Stimulated activated naive B cell treated with anti-CD40 and anti-IgM and Interleukin-4, amounts not matched to agents 10 μg/mL and 1 μg/mL and 100 μg/mL, for 72 hours (primary cell): ENCODE measurements around the gene LHPP.
"Not testable (repeated sequence)": the region's sequence is repeated elsewhere in the genome, so short reads cannot be mapped to it uniquely, and the experiment has no call there.

Experiments used
- ATAC-seq, 2 donors: fragments of 150-1000 bp; cut with Tn5 transposase; replicated peaks; 2 replicates each; pipeline ENCODE4 v1.10.0; 2021; ENCODE audit warnings: moderate library complexity in 1 of 2
- DNase-seq: peaks from one replicate; pipeline ENCODE4 v3.0.0; 2021
- H3K27ac Mint-ChIP-seq: one replicate; pipeline ENCODE4 v1.8.0; 2022; ENCODE audit warnings: mild to moderate bottlenecking, mixed read lengths
- H3K27me3 Mint-ChIP-seq, 2 donors: one replicate each; pipeline ENCODE4 v1.8.0; 2022; ENCODE audit warnings: mixed read lengths in 2 of 2
- H3K36me3 Mint-ChIP-seq, 2 donors: one replicate each; pipeline ENCODE4 v1.8.0; 2022; ENCODE audit warnings: mixed read lengths in 2 of 2, mild to moderate bottlenecking in 1 of 2
- H3K4me1 Mint-ChIP-seq, 2 donors: one replicate each; pipeline ENCODE4 v1.8.0; 2022; ENCODE audit warnings: mixed read lengths in 2 of 2, mild to moderate bottlenecking in 1 of 2
- H3K4me3 Mint-ChIP-seq, 2 donors: one replicate each; pipeline ENCODE4 v1.8.0; 2022; ENCODE audit warnings: mild to moderate bottlenecking in 2 of 2, mixed read lengths in 2 of 2, moderate library complexity in 1 of 2
- H3K9me3 Mint-ChIP-seq, 2 donors: one replicate each; pipeline ENCODE4 v1.8.0; 2022; ENCODE audit warnings: mixed read lengths in 2 of 2, mild to moderate bottlenecking in 1 of 2

The LHPP gene

DNA sequence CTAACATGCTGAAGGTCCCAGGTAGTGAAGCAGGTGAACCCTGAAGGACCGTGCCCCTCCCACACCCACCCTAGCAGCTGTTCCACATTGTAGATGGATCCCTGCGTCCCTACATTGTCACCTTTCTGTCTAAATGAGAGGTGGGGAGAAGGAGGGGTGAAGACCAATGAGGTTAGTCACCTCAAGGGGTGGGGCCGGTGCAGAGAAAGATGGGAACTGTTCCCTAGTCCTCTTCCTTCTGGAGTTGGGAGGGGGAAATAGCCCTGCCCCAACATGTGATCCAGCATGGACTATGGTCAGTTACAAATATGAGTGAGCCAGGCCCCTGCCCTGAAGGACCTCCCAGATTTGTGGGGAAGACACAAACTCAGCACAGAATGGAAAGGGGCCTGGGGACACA, 124.5 kb downstream of the LHPP start:
- peak overlapping the region; percentile 40 for H3K27ac Mint-ChIP-seq
- H3K4me1 Mint-ChIP-seq = peaks cover 25 to 57% of the 10 kb centered on the region in 2 donors
- peaks cover 4% of the 10 kb centered on the region in 2 donors for H3K36me3 Mint-ChIP-seq
- H3K9me3 Mint-ChIP-seq = peaks cover under 1 to 1% of the 10 kb centered on the region in 2 donors
- DNase-seq (no peak), ATAC-seq (no peak)
- H3K4me3 Mint-ChIP-seq = peak overlapping the region; percentile 43 to 62
- H3K27me3 Mint-ChIP-seq = no peaks in the 10 kb centered on the region

DNA sequence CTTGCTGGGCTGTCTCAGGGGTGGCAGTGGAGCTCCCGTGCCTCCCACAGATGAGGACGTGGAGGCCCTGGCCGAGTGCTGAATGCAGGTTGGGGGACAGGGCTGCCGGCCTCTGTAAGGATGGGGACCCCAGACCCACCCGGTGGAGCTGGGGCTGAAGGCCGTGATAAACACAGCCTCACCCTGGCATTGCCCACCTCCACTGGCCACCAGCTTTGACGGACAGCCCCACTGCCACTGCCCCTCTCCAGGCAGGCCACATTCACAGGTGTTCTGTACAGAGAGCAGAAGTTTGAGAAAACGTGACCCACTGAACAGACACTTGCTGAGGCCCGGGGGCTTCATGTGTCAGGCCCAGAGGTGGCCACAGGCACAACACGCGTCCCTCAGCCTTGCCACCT, 126.2 kb downstream of the LHPP start:
- Mint-ChIP-seq H3K9me3 (peaks cover 4 to 5% of the 10 kb centered on the region in 2 donors), H3K27ac (peak overlapping the region; percentile 65), H3K36me3 (peaks cover 4% of the 10 kb centered on the region in 2 donors), H3K4me3 (peak overlapping the region in 1 of 2 donors; percentile 21), H3K4me1 (peaks cover 33 to 64% of the 10 kb centered on the region in 2 donors), H3K27me3 (no peaks in the 10 kb centered on the region)
- ATAC-seq (peak; percentile 50 to 69), DNase-seq (peak; percentile 56)

- not testable (repeated sequence) for ATAC-seq, H3K9me3 Mint-ChIP-seq, H3K27me3 Mint-ChIP-seq, H3K36me3 Mint-ChIP-seq, H3K4me3 Mint-ChIP-seq, DNase-seq
- H3K4me1 Mint-ChIP-seq = peaks cover 36 to 62% of the 10 kb centered on the region in 2 donors
- peak overlapping the region; percentile 65 for H3K27ac Mint-ChIP-seq
Observed at GRCh38 chr10:124588341-124588735, 126.7 kb downstream of the LHPP start.

DNA sequence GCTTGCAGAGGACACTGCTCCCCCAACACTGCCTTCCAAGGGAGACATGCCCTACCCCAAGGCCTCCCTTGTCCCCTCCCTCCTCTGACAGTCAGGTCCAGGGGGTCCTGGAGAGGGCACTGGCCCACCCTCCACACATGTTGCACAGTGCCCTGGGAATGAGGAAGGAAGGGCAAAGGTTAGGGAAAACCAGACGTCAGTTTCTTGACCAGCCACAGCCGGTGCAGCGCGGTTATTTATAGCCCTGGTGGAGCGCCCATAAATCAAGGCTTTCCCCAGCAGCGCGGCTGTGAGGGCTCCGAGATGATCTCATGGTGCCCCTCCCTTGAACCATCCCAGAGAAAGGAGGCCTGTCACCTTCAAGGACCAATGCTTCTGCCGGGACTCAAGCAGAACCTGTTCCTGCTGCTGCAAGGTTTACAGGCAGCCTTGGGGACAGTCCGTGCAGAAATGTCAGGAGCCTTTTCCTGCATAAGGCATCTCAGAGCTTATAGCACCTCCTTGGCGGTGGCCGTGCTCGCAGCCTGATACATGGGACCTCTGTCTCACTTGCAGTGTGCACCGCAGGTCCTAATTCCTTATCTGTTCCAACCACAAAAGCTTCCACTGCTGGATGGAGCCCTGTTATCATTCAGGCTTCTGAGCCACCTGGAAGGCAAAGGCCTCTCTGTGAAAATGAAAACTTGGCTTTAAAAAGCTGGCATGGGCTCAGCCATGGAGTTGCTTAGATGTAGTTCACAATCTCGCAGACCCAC, 127.3 kb downstream of the LHPP start:
- DNase-seq = no peak
- no peaks in the 10 kb centered on the region for H3K27me3 Mint-ChIP-seq
- H3K36me3 Mint-ChIP-seq = peaks cover 0 to 4% of the 10 kb centered on the region in 2 donors
- H3K9me3 Mint-ChIP-seq = peaks cover 4% of the 10 kb centered on the region in 2 donors
- ATAC-seq = peak; percentile 19 to 28
- peak overlapping the region; percentile 20 for H3K27ac Mint-ChIP-seq
- H3K4me1 Mint-ChIP-seq = peaks cover 37 to 60% of the 10 kb centered on the region in 2 donors
- peak overlapping the region in 1 of 2 donors; percentile 37 for H3K4me3 Mint-ChIP-seq

GRCh38 chr10:124589491-124590041, 127.9 kb downstream of the LHPP start:
- peaks cover 37 to 67% of the 10 kb centered on the region in 2 donors for H3K4me1 Mint-ChIP-seq
- peak overlapping the region; percentile 20 for H3K27ac Mint-ChIP-seq
- H3K4me3 Mint-ChIP-seq = no peak overlapping the region
- DNase-seq (no peak), ATAC-seq (no peak)
- H3K27me3 Mint-ChIP-seq = no peaks in the 10 kb centered on the region
- H3K9me3 Mint-ChIP-seq = peaks cover 4% of the 10 kb centered on the region in 2 donors
- peaks cover 0 to 4% of the 10 kb centered on the region in 2 donors for H3K36me3 Mint-ChIP-seq

- DNase-seq (no peak), ATAC-seq (no peak)
- H3K4me1 Mint-ChIP-seq = peaks cover 40 to 73% of the 10 kb centered on the region in 2 donors
- no peak overlapping the region for H3K4me3 Mint-ChIP-seq
- H3K27me3 Mint-ChIP-seq = no peaks in the 10 kb centered on the region
- peaks cover 4% of the 10 kb centered on the region in 2 donors for H3K9me3 Mint-ChIP-seq
- peaks cover 0 to 4% of the 10 kb centered on the region in 2 donors for H3K36me3 Mint-ChIP-seq
- peak overlapping the region; percentile 11 for H3K27ac Mint-ChIP-seq
Observed at GRCh38 chr10:124590216-124591122, 128.8 kb downstream of the LHPP start.

DNA sequence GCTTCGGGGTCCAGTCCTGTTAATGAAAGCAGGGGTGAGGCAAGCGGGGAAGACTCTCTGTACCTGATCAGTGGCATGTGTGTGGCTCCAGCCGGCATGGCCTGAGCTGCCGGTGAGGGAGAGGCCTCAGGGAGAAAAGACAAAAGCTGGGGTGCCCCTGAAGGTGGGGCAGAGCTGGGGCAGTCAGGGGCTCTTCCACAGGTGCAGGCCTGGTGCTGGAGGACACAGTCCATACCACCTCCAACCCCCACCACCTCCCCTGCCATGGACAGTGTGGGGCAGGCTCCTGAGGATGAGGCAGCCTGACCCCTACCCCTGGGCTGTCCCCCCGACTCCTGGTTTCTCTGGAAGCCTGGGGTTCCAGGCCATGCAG, 129.5 kb downstream of the LHPP start:
- Mint-ChIP-seq H3K27ac (peak overlapping the region; percentile 11), H3K9me3 (peaks cover 4 to 5% of the 10 kb centered on the region in 2 donors), H3K4me1 (peaks cover 42 to 78% of the 10 kb centered on the region in 2 donors), H3K4me3 (no peak overlapping the region), H3K27me3 (no peaks in the 10 kb centered on the region), H3K36me3 (peaks cover 3 to 4% of the 10 kb centered on the region in 2 donors)
- DNase-seq = no peak
- ATAC-seq = no peak

- Mint-ChIP-seq H3K9me3 (peaks cover 4 to 5% of the 10 kb centered on the region in 2 donors), H3K36me3 (peaks cover 3 to 4% of the 10 kb centered on the region in 2 donors), H3K4me1 (peaks cover 46 to 78% of the 10 kb centered on the region in 2 donors), H3K4me3 (no peak overlapping the region), H3K27ac (peak overlapping the region; percentile 47), H3K27me3 (no peaks in the 10 kb centered on the region)
- peak; percentile 26 to 36 for ATAC-seq
- DNase-seq = no peak
Observed at GRCh38 chr10:124592101-124592500, 130.5 kb downstream of the LHPP start.

GRCh38 chr10:124592736-124593430, 131.3 kb downstream of the LHPP start:
- no peak overlapping the region for H3K27ac Mint-ChIP-seq
- DNase-seq = no peak
- H3K36me3 Mint-ChIP-seq = peaks cover 3 to 4% of the 10 kb centered on the region in 2 donors
- ATAC-seq = no peak
- peaks cover 4 to 5% of the 10 kb centered on the region in 2 donors for H3K9me3 Mint-ChIP-seq
- H3K4me3 Mint-ChIP-seq = no peak overlapping the region
- peaks cover 47 to 78% of the 10 kb centered on the region in 2 donors for H3K4me1 Mint-ChIP-seq
- H3K27me3 Mint-ChIP-seq = no peaks in the 10 kb centered on the region

DNA sequence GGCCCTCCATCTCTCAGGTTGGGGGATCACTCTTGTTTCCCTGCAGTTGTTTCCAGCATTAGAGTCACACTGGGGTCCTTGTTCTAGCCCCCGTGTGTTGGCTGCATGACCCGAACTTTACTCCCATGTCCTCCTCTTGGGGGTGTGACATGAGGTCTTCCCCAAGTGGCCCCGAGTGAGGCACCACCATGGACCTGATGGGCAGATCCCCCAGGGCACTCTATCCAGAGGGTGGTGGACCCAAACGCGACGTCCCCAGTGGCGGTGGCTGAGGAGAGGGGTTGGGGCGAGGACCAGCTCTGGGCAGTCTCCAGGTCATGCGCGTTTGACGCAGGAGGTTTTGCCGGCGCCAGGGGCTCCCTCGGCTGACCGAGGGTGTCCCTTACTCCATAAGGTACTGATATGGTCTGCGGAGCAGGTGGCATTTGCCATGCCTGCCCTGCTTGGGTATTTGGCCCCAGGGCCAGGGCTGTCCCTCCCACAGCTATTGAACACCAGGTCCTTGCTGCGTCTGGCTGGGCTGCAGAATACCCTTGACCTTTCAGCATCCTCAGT, 131.9 kb downstream of the LHPP start:
- H3K27me3 Mint-ChIP-seq = no peaks in the 10 kb centered on the region
- H3K4me1 Mint-ChIP-seq = peaks cover 53 to 78% of the 10 kb centered on the region in 2 donors
- H3K36me3 Mint-ChIP-seq = peaks cover 4 to 5% of the 10 kb centered on the region in 2 donors
- H3K4me3 Mint-ChIP-seq = no peak overlapping the region
- H3K27ac Mint-ChIP-seq = no peak overlapping the region
- peaks cover 4 to 5% of the 10 kb centered on the region in 2 donors for H3K9me3 Mint-ChIP-seq
- DNase-seq = no peak
- no peak for ATAC-seq

DNA sequence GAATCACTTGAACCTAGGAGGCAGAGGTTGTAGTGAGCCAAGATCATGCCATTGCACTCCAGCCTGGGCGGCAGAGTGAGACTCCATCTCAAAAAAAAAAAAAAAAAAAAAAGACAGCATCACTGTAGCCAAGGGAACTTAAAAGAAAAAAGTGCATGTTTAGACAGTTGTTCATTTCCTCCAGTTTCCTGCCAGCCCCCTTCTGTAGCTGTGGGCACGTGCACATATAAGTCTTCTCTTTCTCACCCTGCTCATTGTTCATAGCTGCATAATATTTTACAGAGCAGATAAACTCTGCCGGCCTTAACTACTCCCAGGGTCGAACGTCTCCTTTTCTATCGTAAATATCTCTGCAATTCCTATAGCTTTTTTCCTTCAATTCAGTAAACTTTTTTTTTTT, 132.6 kb downstream of the LHPP start:
- no peak for ATAC-seq
- Mint-ChIP-seq H3K27ac (peak overlapping the region; percentile 15), H3K4me1 (peaks cover 54 to 78% of the 10 kb centered on the region in 2 donors), H3K9me3 (peaks cover 4 to 5% of the 10 kb centered on the region in 2 donors), H3K4me3 (no peak overlapping the region), H3K36me3 (peaks cover 4 to 6% of the 10 kb centered on the region in 2 donors), H3K27me3 (no peaks in the 10 kb centered on the region)
- no peak for DNase-seq

- Mint-ChIP-seq H3K27ac (peak overlapping the region; percentile 0), H3K4me3 (no peak overlapping the region), H3K9me3 (peaks cover 4 to 5% of the 10 kb centered on the region in 2 donors), H3K36me3 (peaks cover 5 to 6% of the 10 kb centered on the region in 2 donors), H3K4me1 (peaks cover 56 to 78% of the 10 kb centered on the region in 2 donors), H3K27me3 (no peaks in the 10 kb centered on the region)
- DNase-seq (no peak), ATAC-seq (no peak)
Observed at GRCh38 chr10:124595143-124595883, 133.7 kb downstream of the LHPP start.
